Type B pancreatic cell (in vitro differentiated cells): ENCODE results near the gene PDLIM3. TPM values are rescaled to one million over a fixed set of nuclear protein-coding genes. Genes with fewer than 3 reads are reported as not detected.

Experiments
- DNase-seq: peaks from one replicate; pipeline ENCODE4 v3.0.0; 2021; ENCODE audit warnings: mixed read lengths; ENCODE audit not compliant: unreplicated experiment; ENCODE audit errors: extremely low spot score
- H3K27ac Mint-ChIP-seq: 2 replicates; pipeline ENCODE4 v1.8.0; 2021; ENCODE audit warnings: mild to moderate bottlenecking, mixed read lengths
- H3K27me3 Mint-ChIP-seq: 2 replicates; pipeline ENCODE4 v1.8.0; 2021; ENCODE audit warnings: mixed read lengths
- H3K36me3 Mint-ChIP-seq: 2 replicates; pipeline ENCODE4 v1.8.0; 2021; ENCODE audit warnings: mixed read lengths
- H3K4me1 Mint-ChIP-seq: one replicate; pipeline ENCODE4 v1.8.0; 2021; ENCODE audit warnings: mixed read lengths; ENCODE audit not compliant: unreplicated experiment
- H3K4me3 Mint-ChIP-seq: 2 replicates; pipeline ENCODE4 v1.8.0; 2021; ENCODE audit warnings: mild to moderate bottlenecking, mixed read lengths
- H3K9me3 Mint-ChIP-seq: 2 replicates; pipeline ENCODE4 v1.8.0; 2021; ENCODE audit warnings: mixed read lengths
- total RNA-seq: library from RNA; stranded (reverse); gene quantifications from 2 replicates; pipeline ENCODE4 v1.2.1, GENCODE V29; 2021; ENCODE audit warnings: low replicate concordance
- TF ChIP-seq, protein P1 (sequence below): fragments of 200-600 bp; sonication (generic); conservative IDR thresholded peaks from 2 replicates; pipeline ENCODE4 v1.5.0; 2021; ENCODE audit warnings: antibody characterized with exemption, mild to moderate bottlenecking

PDLIM3 gene
- total RNA-seq, 1 donor from 2014 or later: 6.7 TPM

DNA sequence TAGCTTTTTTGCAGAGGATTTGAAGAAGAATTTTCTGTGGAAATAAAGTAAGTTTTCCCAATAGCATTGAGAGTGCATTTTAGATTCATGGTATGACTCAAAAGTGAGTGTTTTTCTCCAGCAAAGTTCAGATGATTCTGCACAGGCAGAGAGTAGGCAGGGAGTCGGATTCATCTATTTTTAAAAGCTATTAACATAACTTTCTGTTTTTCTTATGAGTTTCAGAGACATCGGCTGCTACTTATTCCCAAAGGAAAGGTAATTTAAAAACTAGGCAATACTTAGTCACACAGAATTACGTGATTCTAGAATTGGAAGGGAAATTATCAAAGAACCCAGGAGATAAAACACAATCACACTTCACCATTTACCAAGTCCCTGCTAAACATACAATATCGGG lies 68.2 kb downstream of the PDLIM3 start:
- H3K9me3 Mint-ChIP-seq: no peaks in the 10 kb centered on the region
- H3K27ac Mint-ChIP-seq: no peak overlapping the region
- H3K27me3 Mint-ChIP-seq: peaks cover 47% of the 10 kb centered on the region
- no peak overlapping the region for H3K4me3 Mint-ChIP-seq
- H3K36me3 Mint-ChIP-seq: no peaks in the 10 kb centered on the region
- TF ChIP-seq, protein P1, sequence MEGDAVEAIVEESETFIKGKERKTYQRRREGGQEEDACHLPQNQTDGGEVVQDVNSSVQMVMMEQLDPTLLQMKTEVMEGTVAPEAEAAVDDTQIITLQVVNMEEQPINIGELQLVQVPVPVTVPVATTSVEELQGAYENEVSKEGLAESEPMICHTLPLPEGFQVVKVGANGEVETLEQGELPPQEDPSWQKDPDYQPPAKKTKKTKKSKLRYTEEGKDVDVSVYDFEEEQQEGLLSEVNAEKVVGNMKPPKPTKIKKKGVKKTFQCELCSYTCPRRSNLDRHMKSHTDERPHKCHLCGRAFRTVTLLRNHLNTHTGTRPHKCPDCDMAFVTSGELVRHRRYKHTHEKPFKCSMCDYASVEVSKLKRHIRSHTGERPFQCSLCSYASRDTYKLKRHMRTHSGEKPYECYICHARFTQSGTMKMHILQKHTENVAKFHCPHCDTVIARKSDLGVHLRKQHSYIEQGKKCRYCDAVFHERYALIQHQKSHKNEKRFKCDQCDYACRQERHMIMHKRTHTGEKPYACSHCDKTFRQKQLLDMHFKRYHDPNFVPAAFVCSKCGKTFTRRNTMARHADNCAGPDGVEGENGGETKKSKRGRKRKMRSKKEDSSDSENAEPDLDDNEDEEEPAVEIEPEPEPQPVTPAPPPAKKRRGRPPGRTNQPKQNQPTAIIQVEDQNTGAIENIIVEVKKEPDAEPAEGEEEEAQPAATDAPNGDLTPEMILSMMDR: no peak
- DNase-seq: no peak
- H3K4me1 Mint-ChIP-seq: peaks cover 17% of the 10 kb centered on the region

DNA sequence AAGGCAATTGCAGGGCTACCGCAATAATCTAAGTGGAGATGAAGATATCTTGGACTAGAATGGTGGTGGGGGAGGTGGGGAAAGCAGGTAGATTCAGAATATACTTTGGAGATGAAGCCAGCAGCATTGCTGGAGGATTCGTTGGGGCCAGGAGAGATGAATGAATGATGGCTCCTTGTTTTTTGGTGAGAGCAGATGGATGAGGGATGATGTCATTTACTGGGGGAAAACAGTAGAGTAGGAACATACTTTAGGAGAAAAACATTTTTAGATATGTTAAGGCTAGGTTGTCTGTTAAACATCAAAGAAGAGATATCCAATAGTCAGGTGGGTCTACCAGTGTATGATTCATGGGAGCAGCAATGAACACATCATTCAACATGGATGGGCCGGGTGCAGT lies 69.6 kb downstream of the PDLIM3 start:
- Mint-ChIP-seq H3K27ac (no peak overlapping the region), H3K4me1 (peaks cover 17% of the 10 kb centered on the region), H3K9me3 (no peaks in the 10 kb centered on the region), H3K36me3 (no peaks in the 10 kb centered on the region), H3K27me3 (peaks cover 43% of the 10 kb centered on the region), H3K4me3 (no peak overlapping the region)
- DNase-seq: no peak
- TF ChIP-seq, protein P1: no peak

DNA sequence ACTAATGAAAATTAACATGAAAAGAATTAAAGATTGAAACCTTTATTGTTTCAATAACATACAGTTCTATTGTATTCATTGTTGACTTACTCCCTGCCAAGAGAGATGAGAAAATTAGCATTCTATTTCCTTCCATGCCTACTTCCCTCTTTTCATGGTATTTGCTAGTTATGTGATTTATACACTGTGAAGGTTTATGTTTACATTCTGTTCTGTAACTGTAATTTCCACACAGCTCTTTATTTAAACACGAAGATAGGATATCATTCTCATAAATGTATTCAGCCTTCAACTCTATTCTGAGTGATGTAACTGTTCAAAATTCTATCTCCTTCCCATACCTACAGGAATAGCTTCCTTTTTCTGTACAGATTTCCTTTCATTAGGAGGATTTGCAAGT lies 70.4 kb downstream of the PDLIM3 start:
- peaks cover 34% of the 10 kb centered on the region for H3K27me3 Mint-ChIP-seq
- no peak overlapping the region for H3K4me3 Mint-ChIP-seq
- no peak for DNase-seq
- no peaks in the 10 kb centered on the region for H3K9me3 Mint-ChIP-seq
- H3K4me1 Mint-ChIP-seq: peaks cover 11% of the 10 kb centered on the region
- no peak overlapping the region for H3K27ac Mint-ChIP-seq
- TF ChIP-seq, protein P1: no peak
- H3K36me3 Mint-ChIP-seq: no peaks in the 10 kb centered on the region

DNA sequence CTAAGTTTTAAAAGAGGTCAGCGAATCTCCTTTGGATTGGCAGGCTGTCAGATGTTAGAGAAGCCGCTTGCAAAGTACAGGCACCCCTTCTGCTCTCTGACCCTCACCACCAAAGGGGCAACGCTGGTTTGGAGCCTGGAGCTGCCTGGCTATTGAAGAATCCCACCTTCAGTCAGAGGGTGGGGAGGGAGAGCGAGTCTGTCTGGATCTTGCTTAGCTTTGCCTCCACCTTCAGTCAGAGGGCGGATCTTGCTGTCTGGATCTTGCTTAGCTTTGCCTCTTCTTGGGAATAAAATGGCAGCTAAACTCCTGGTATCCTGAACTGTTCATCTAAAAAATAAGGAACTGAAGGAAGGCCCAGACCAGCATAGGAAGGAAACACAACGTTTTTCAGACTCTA lies 71.1 kb downstream of the PDLIM3 start:
- no peaks in the 10 kb centered on the region for H3K36me3 Mint-ChIP-seq
- H3K9me3 Mint-ChIP-seq: no peaks in the 10 kb centered on the region
- TF ChIP-seq, protein P1: no peak
- no peak overlapping the region for H3K27ac Mint-ChIP-seq
- no peak for DNase-seq
- H3K27me3 Mint-ChIP-seq: peaks cover 27% of the 10 kb centered on the region
- H3K4me3 Mint-ChIP-seq: no peak overlapping the region
- peaks cover 11% of the 10 kb centered on the region for H3K4me1 Mint-ChIP-seq

- TF ChIP-seq, protein P1: no peak
- Mint-ChIP-seq H3K4me3 (no peak overlapping the region), H3K27me3 (peaks cover 21% of the 10 kb centered on the region), H3K9me3 (no peaks in the 10 kb centered on the region), H3K27ac (no peak overlapping the region), H3K36me3 (no peaks in the 10 kb centered on the region), H3K4me1 (peaks cover 11% of the 10 kb centered on the region)
- no peak for DNase-seq
These were observed 71.8 kb downstream of the PDLIM3 start for GRCh38 chr4:185463541-185463940.

DNA sequence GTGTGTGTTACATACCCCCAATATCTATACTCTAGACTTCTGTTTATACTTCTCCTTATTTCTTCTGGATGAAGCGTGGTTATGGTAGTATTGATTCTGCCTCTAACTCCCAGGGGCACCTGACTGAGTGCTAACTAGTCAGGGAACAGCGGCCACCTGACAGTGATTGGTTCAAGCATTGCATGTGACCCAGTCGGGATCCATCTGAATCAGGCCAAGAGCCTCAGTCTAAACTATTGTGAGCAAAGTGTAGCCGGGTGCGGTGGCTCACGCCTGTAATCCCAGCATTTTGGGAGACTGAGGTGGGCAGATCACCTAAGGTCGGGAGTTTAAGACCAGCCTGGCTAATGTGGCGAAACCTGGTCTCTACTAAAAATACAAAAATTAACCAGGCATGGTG lies 73.7 kb downstream of the PDLIM3 start:
- TF ChIP-seq, protein P1: no peak
- H3K4me1 Mint-ChIP-seq: peaks cover 11% of the 10 kb centered on the region
- H3K36me3 Mint-ChIP-seq: no peaks in the 10 kb centered on the region
- H3K9me3 Mint-ChIP-seq: no peaks in the 10 kb centered on the region
- H3K4me3 Mint-ChIP-seq: no peak overlapping the region
- DNase-seq: no peak
- H3K27me3 Mint-ChIP-seq: peaks cover 8% of the 10 kb centered on the region
- H3K27ac Mint-ChIP-seq: no peak overlapping the region
